Tibial nerve (tissue), 3 donors: ENCODE measurements around the gene ADGRD1.

Experiments
- CTCF ChIP-seq, 5 experiments: fragments of 200-600 bp in 3 of 5; fragments of 450-650 bp in 2 of 5; sonication (generic) in 3 of 5; IDR thresholded peaks; one replicate each; pipeline ENCODE4 v1.5.1; 2016 to 2019; ENCODE audit warnings: antibody characterized with exemption in 5 of 5, mild to moderate bottlenecking in 3 of 5, moderate library complexity in 2 of 5
- POLR2A ChIP-seq, 2 donors: fragments of 450-650 bp; IDR thresholded peaks; one replicate each; pipeline ENCODE4 v1.6.1; 2017; ENCODE audit warnings: antibody characterized with exemption in 2 of 2, mild to moderate bottlenecking in 2 of 2, moderate library complexity in 2 of 2

- TF ChIP-seq POLR2A (IDR thresholded peaks at IDR 0.05), result no peak
- TF ChIP-seq CTCF (IDR thresholded peaks at IDR 0.05), result no peak
Measured at GRCh38 chr12:131027876-131028586, 74.3 kb downstream of the ADGRD1 start.
